HepG2 (cell line): Measurements from ENCODE around the gene CYP46A1. TPM values are rescaled to one million over a fixed set of nuclear protein-coding genes. Genes with fewer than 3 reads are reported as not detected.

Experiments used
- ARID5B ChIP-seq: IDR thresholded peaks from 2 replicates; pipeline ENCODE4 v1.4.0; 2020; ENCODE audit warnings: mild to moderate bottlenecking, missing genetic modification reagents
- BRD4 ChIP-seq: sonication (generic); formaldehyde crosslinking; IDR thresholded peaks from 2 replicates; pipeline ENCODE4 v1.4.0; 2020; ENCODE audit warnings: missing genetic modification reagents
- FOXJ3 ChIP-seq: sonication (generic); formaldehyde crosslinking; IDR thresholded peaks from 2 replicates; pipeline ENCODE4 v1.4.0; 2020; ENCODE audit warnings: missing genetic modification reagents, mild to moderate bottlenecking, borderline replicate concordance
- HDAC2 ChIP-seq: sonication (generic); formaldehyde crosslinking; IDR thresholded peaks from 2 replicates; pipeline ENCODE4 v1.4.0; 2020; ENCODE audit warnings: missing genetic modification reagents
- MAFG ChIP-seq: sonication (generic); formaldehyde crosslinking; IDR thresholded peaks from 2 replicates; pipeline ENCODE4 v1.5.1; 2020; ENCODE audit warnings: mild to moderate bottlenecking, missing genetic modification reagents
- MXD3 ChIP-seq: IDR thresholded peaks from 2 replicates; pipeline ENCODE4 v1.6.1; 2016; ENCODE audit warnings: mild to moderate bottlenecking, missing biosample characterization, missing genetic modification reagents
- MXI1 ChIP-seq: IDR thresholded peaks from 3 replicates; pipeline ENCODE4 v1.6.1; 2012; ENCODE audit warnings: low read depth, low read length, inconsistent platforms, borderline replicate concordance
- RCOR2 ChIP-seq: IDR thresholded peaks from 2 replicates; pipeline ENCODE4 v1.6.1; 2016; ENCODE audit warnings: missing biosample characterization, missing genetic modification reagents
- SATB2 ChIP-seq: sonication (generic); formaldehyde crosslinking; IDR thresholded peaks from 2 replicates; pipeline ENCODE4 v1.5.0; 2020; ENCODE audit warnings: missing genetic modification reagents
- ZFP82 ChIP-seq: sonication (generic); formaldehyde crosslinking; IDR thresholded peaks from 2 replicates; pipeline ENCODE4 v1.5.1; 2020; ENCODE audit warnings: mild to moderate bottlenecking, missing genetic modification reagents, borderline replicate concordance
- ZNF142 ChIP-seq: sonication (generic); formaldehyde crosslinking; IDR thresholded peaks from 2 replicates; pipeline ENCODE4 v1.4.0; 2020; ENCODE audit warnings: missing genetic modification reagents
- ZNF280B ChIP-seq: sonication (generic); formaldehyde crosslinking; IDR thresholded peaks from 2 replicates; pipeline ENCODE4 v1.5.0; 2020; ENCODE audit warnings: missing genetic modification reagents, mild to moderate bottlenecking, borderline replicate concordance
- ZNF382 ChIP-seq: sonication (generic); formaldehyde crosslinking; IDR thresholded peaks from 2 replicates; pipeline ENCODE4 v1.5.0; 2020; ENCODE audit warnings: missing genetic modification reagents, mild to moderate bottlenecking, borderline replicate concordance
- ZNF547 ChIP-seq: sonication (generic); formaldehyde crosslinking; IDR thresholded peaks from 2 replicates; pipeline ENCODE4 v1.5.1; 2020; ENCODE audit warnings: mild to moderate bottlenecking, missing genetic modification reagents
- ZNF572 ChIP-seq: sonication (generic); formaldehyde crosslinking; IDR thresholded peaks from 2 replicates; pipeline ENCODE4 v1.5.1; 2020; ENCODE audit warnings: mild to moderate bottlenecking, missing genetic modification reagents
- ZNF781 ChIP-seq: sonication (generic); formaldehyde crosslinking; IDR thresholded peaks from 2 replicates; pipeline ENCODE4 v1.5.1; 2020; ENCODE audit warnings: borderline replicate concordance, mild to moderate bottlenecking, missing genetic modification reagents; ENCODE audit errors: not compliant biosample characterization
- ZSCAN30 ChIP-seq: sonication (generic); formaldehyde crosslinking; IDR thresholded peaks from 2 replicates; pipeline ENCODE4 v1.5.0; 2020; ENCODE audit warnings: mild to moderate bottlenecking, missing genetic modification reagents
- polyA plus RNA-seq, 8 experiments: library from polyadenylated mRNA; depleted of rRNA in 3 of 8; stranded (reverse) in 7 of 8; unstranded in 1 of 8; fragments of >200 nt; fragmentation: Illumina TruSeq in 4 of 8; extraction: Trizol in 4 of 8; gene quantifications; 2 replicates each; pipeline versions ENCODE4 v1.2.1 to v1.2.3, GENCODE V29; 2011 to 2016; ENCODE audit warnings: low read depth in 4 of 8, missing spikeins in 1 of 8, mixed read lengths in 1 of 8; ENCODE audit not compliant: insufficient read depth in 1 of 8
- total RNA-seq, 5 experiments: library from RNA; depleted of rRNA; stranded (reverse); fragments of >200 nt; fragmentation: Illumina TruSeq; extraction: Trizol; gene quantifications; 2 replicates each; pipeline ENCODE4 v1.2.3, GENCODE V29; 2016; ENCODE audit warnings: low read depth in 1 of 5

Gene CYP46A1
- total and polyA plus RNA-seq, 2 of the 13 experiments (the other 11 are each of a cell fraction or from before 2014, with no cell fraction given): not detected

- TF ChIP-seq ARID5B (CRISPR knock-in tag): no peak
- TF ChIP-seq ZNF382 (CRISPR knock-in tag): no peak
- TF ChIP-seq SATB2 (CRISPR knock-in tag): no peak
- no peak for TF ChIP-seq HDAC2 (CRISPR knock-in tag)
- no peak for TF ChIP-seq ZNF142 (CRISPR knock-in tag)
- TF ChIP-seq BRD4: no peak
- no peak for TF ChIP-seq MAFG
- TF ChIP-seq ZNF572 (CRISPR knock-in tag): no peak
- TF ChIP-seq MXI1: peak; percentile 33; the same call in 1 of the 3 replicates
- no peak for TF ChIP-seq FOXJ3
- TF ChIP-seq MXD3 (CRISPR knock-in tag): no peak
- TF ChIP-seq RCOR2 (CRISPR knock-in tag): no peak
- no peak for TF ChIP-seq ZSCAN30 (CRISPR knock-in tag)
- no peak for TF ChIP-seq ZNF781 (CRISPR knock-in tag)
- TF ChIP-seq ZNF547 (CRISPR knock-in tag): no peak
- no peak for TF ChIP-seq ZFP82 (CRISPR knock-in tag)
- 0 out of 2 replicates have a peak, but pooled peaks have one; percentile 66 for TF ChIP-seq ZNF280B (CRISPR knock-in tag)
These were observed 1.1 kb upstream of the CYP46A1 start (continued) for GRCh38 chr14:99682809-99683618.
